EH (cell line): Measurements from ENCODE around the gene ZNRF4.

Source experiments
- DNase-seq: peaks from one replicate; pipeline ENCODE4 v3.0.0-alpha.2; 2015; ENCODE audit warnings: low read depth

The ZNRF4 gene

GRCh38 chr19:5443723-5444122 is 11.5 kb upstream of the ZNRF4 start:
- DNase-seq: no peak

DNA sequence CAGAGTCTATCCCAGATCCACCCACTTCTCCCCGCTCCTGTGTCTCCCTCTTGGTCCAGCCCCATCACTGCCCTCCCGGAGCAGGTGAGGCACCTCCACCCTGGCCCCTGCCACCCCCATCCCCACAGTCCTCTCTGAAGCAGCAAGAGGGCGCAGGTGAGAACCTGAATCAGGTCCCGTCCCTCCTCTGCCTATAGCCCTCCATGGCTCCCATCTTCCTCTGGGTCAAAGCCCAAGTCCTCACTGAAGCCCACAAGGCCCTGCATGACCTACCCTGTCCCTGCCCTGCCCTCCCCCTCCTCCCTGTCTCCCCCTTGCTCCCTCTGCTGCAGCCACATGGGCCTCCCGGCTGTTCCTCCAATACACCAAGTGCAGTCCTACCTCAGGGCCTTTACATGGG is 10.8 kb upstream of the ZNRF4 start:
- DNase-seq: no peak

DNA sequence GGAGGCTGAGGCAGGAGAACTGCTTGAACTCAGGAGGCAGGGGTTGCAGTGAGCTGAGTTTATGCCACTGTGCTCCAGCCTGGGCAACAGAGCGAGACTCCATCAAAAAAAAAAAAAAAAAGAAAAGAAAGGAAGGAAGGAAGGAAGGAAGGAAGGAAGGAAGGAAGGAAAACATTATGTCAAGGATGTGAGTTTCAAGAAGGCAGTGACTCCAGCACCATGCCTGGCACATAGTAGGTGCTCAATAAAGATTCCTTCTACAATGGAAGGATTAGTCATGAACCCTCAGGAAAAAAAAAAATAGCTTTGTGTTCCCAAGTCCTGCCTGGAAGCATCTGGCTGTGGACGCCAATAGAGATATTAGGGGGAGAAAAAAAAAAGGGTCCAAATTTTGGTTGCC is 10.1 kb upstream of the ZNRF4 start:
- no peak for DNase-seq

DNA sequence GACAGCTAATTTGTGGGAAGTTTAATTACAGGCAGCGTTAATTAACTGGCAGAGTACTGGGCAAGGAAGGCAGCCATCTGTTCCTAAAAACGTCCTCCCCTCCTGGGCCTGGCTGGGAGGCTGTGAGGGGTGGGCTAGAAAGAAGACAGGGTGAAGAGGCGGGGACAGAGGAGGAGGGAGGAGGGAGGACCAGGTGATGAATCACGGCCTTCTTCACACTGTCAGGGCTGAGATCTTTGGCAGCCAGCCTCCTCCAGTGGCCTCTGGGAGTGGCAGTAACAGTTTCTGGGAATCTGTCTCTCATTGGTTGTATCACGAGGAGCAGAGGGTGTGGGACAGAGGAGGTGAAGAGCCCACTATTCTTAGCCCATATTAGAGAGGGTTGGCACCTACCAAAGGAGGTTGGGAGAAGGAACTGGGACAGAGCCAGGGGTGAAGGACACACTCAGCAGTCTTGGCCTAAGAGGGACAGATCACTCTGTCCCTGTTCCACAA is 9.6 kb upstream of the ZNRF4 start:
- peak; percentile 32 for DNase-seq

GRCh38 chr19:5447700-5448311 is 7.4 kb upstream of the ZNRF4 start:
- peak; percentile 23 for DNase-seq

DNA sequence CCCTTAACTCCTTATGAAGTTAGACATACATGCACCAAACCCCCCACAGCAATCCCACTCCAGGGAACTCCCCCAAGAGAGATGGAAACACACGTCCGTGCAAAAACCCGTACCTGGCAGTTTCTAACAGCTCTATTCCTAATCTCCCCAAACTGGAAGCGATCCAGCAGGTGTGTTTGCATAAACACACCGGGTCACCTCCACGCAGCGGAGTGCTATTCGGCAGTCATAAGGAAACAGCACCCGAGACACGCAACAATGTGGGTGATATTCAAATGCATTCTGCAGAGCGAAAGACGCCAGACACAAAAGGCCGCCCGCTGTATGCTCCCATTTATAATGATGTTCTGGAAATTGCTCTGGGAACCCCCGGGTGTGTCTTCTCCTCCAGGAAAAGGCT is 6.8 kb upstream of the ZNRF4 start:
- no peak for DNase-seq

DNA sequence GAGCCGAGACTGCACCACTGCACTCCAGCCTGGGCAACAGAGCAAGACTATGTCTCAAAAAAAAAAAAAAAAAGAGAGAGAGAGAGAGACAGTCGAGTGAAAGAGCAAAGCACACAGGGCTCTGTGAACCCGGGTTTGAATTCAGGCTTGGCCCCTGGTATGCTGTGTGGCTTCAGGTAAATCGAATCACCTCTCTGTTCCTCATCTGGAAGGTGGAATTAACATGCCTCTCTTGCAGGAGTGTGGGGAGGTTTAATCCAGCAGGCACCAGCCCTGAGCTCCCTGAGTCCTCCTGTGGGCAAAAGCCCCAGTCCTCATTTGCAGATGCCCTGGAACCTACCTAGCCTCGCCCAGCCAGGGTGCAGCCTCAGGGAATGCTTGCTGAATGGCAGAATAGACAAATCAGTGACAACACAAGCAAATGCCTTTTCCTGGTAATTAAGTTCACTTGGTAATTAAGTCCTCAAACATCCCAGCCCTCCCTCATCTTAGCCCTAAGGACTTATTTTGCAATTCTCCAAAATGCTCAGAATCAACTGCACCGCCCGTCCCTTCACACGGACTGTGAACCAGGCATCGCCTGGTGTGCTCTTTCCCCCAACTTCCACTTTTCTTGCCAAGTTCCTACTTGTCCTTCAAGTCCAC is 4.6 kb upstream of the ZNRF4 start:
- DNase-seq: no peak

DNA sequence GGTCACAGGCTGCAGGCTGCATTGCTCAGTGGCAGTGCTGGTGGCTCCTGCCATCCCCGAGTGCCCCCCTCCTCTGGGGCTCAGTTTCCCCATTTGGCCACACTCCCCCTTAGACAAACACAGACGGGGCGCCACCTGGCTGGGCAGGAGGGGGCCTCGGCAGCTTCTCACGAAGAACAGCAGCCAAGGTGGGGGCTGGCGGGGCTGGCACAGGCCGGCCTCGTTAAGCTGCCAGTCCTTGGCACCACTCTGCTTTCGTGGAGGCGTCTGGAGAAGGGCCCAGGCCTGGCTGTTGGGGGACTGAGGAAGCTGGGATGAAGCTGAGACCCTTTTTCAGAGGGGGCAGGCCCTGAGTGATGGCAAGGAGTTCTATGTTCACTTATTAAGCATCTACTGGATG is 3.7 kb upstream of the ZNRF4 start:
- DNase-seq: no peak

GRCh38 chr19:5452594-5453565 is 2.3 kb upstream of the ZNRF4 start:
- peak; percentile 34 for DNase-seq

GRCh38 chr19:5454743-5455142 is 474 bp upstream of the ZNRF4 start:
- DNase-seq: no peak

- no peak for DNase-seq
Measured at GRCh38 chr19:5456130-5456840, 1.1 kb downstream of the ZNRF4 start.

DNA sequence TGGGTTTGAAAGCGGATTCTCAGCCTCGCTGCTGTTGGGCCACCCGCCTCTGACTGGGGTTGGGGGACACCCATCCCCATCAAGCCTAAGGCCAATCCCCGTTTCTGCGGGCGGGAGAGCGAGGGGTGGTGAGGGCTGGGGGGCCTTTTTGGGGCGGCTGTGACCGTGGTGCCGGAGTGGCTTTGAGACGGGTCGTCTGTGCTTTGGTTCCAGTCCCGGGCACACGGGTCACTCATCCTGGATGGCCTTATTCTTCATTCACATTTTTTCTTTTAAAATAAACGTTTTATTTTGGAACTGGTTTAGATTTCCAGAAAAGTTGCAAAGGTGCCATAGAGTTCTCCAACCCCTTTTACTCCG is 1.6 kb downstream of the ZNRF4 start:
- DNase-seq: no peak

DNA sequence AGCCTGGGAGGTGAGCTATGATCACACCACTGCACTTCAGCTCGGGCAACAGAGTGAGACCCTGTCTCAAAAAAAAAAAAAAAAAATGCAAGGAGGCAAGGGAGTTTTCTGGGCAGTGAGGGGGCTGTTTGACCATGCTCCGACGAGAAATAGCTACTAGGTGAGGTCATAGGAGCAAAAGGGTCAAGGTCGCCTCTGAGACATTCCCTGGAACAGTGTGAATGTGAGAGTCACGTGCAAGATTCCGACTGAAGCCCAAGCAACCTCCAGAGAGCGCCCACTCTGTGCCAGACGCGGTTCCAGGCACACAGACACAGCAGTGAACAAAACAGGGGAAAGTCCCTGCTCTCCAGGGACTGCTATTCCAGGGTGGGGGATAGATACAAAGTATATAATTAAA is 2.5 kb downstream of the ZNRF4 start:
- DNase-seq: no peak

GRCh38 chr19:5458420-5458819 is 3.2 kb downstream of the ZNRF4 start:
- no peak for DNase-seq

DNA sequence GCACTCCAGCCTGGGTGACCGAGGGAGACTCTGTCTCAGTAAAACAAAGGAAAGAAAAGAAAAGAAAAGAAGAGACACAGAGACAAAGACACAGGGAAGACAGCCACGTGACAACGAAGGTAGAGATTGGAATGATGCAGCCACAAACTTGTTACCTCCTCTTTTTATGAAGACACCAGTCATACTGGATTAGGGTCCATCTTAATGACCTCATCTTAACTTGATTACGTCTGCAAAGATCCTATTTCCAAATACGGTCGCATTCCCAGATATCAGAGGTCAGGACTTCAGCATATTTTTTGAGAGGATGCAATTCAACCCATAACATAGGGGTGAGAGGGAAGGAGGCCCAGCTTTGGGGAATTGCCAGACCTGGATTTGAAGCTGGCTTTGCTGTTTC is 4.1 kb downstream of the ZNRF4 start:
- no peak for DNase-seq

DNA sequence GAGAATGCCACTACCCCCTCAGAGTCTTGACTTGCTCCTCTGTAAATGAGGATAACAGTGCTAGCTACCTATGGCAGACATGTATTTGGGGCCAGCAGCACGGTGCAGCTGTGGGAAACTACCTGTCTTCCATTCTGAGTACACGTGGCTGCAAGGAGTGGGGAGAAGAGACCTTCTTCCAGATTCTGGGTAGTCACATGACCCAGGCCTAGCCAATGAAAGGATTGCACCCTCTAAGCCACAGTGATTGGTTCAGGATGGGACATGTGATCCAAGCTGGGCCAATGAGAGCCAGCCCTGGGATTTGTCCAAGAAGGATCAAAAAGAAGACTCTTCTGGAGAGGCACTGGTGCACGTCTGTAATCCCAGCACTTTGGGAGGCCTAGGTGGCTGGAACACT is 5.5 kb downstream of the ZNRF4 start:
- DNase-seq: no peak

DNA sequence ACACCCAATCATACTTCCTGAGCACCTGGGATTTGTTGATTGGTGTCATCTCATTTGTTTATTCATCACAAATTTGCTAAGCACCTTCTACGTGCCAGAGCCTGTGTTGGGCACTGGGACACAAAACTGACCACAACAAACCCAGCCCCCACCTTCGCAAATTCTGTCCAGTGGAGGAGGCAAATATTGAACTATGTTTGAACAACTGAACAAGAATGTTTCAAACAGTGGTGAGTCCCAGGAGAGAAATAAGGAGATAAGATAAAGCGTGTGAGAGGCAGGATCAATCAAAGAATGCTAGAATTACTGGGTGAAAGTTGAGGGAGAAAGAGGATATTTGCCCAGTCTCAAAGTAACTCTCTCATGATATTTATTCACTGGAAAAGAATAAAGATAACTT is 8.7 kb downstream of the ZNRF4 start:
- no peak for DNase-seq

- no peak for DNase-seq
Measured at GRCh38 chr19:5466072-5466471, 10.9 kb downstream of the ZNRF4 start.

GRCh38 chr19:5466814-5467291 is 11.6 kb downstream of the ZNRF4 start:
- no peak for DNase-seq

DNA sequence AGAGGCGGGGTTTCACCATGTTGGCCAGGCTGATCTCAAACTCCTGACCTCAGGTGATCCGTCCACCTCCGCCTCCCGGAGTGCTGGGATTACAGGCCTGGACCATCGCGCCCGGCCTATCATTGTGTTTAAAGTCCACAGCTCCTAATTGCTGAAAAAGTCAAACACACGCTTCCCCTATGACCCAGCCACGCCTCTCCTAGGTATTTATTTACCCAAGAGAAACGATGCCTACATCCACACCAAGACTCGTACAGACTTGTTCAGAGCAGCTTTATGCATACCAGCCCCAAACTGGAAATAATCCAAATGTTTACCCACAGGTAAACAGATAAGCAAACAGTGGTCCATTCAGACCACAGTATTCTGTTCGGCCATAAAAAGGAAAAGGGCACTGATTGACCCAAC is 15.1 kb downstream of the ZNRF4 start:
- no peak for DNase-seq

DNA sequence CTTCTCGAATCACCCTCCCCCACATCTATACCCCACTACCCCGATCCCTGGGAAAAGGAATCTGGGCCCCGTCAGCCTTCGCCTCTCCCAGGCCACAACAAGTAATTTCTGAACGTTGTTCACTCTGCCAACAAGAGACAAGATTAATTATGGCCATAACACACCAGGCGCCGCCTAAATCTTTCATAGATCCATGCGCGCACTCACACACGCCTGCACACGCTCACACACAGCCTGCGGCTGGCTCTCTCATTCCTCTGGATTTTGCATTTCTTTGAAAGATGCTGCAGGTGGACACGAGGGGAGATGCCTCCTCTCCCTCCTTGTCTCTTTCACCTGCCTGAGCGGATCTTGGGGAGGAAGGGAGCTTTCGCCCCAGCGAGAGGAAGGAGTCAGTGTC is 17.1 kb downstream of the ZNRF4 start:
- DNase-seq: no peak

- DNase-seq: no peak
Measured at GRCh38 chr19:5473646-5474045, 18.4 kb downstream of the ZNRF4 start.
